ENCODE results near the gene ZNG1A. TPM values are rescaled to one million over a fixed set of nuclear protein-coding genes. Genes with fewer than 3 reads are reported as not detected.
"Not testable (repeated sequence)": the region's sequence is repeated elsewhere in the genome, so short reads cannot be mapped to it uniquely, and the experiment has no call there.

ZNG1A gene
- total RNA-seq, 1 experiment from 2014 or later, result 31.1 TPM

- DNase-seq; H3K4me3 Mint-ChIP-seq; H4K5ac ChIP-seq (ENCODE audit: insufficient read length, low read depth, low read length); H4K91ac ChIP-seq (ENCODE audit: insufficient read length, low read depth, low read length); H3K4me1 ChIP-seq (ENCODE audit: insufficient read depth, low read length); H3K14ac ChIP-seq (ENCODE audit: insufficient read depth, low read length); H3K18ac ChIP-seq (ENCODE audit: insufficient read length, low read depth, low read length); H2BK12ac ChIP-seq (ENCODE audit: insufficient read length, low read depth, low read length); H2AFZ ChIP-seq (ENCODE audit: low read length); H3K9ac ChIP-seq (ENCODE audit: extremely low read depth, insufficient read length, low read length); H3K79me2 ChIP-seq (ENCODE audit: insufficient read depth, low read length); H3K9me3 ChIP-seq (ENCODE audit: control insufficient read depth, low read depth, low read length); H2BK5ac ChIP-seq (ENCODE audit: insufficient read length, low read length); H3T11ph ChIP-seq (ENCODE audit: low read length); H3K27me3 ChIP-seq (ENCODE audit: insufficient read depth, low read length); H3K23me2 ChIP-seq (ENCODE audit: insufficient read length, low read depth, low read length, poor library complexity, severe bottlenecking); H3K23ac ChIP-seq (ENCODE audit: insufficient read length, low read depth, low read length); H3K27ac ChIP-seq (ENCODE audit: insufficient read length, low read depth, low read length); H3K56ac ChIP-seq (ENCODE audit: insufficient read length, low read depth, low read length); H2AK5ac ChIP-seq (ENCODE audit: insufficient read length, low read length); H3K79me1 ChIP-seq (ENCODE audit: insufficient read depth, low read depth, low read length, poor library complexity, severe bottlenecking); H2BK15ac ChIP-seq (ENCODE audit: low read depth, low read length); H3K27ac Mint-ChIP-seq; H3K4ac ChIP-seq (ENCODE audit: low read depth, low read length); H3K9me3 Mint-ChIP-seq; H2BK120ac ChIP-seq (ENCODE audit: low read depth, low read length, poor library complexity, severe bottlenecking); H4K20me1 ChIP-seq (ENCODE audit: control insufficient read depth, insufficient read depth, insufficient read length); H3K36me3 Mint-ChIP-seq (ENCODE audit: insufficient read depth in 1 of 3, low read depth in 3 of 3); H3K4me1 Mint-ChIP-seq; H3K4me2 ChIP-seq (ENCODE audit: insufficient read depth, insufficient read length, low read length); H4K8ac ChIP-seq (replicated peaks; ENCODE audit: insufficient read length, low read depth, low read length); H2BK20ac ChIP-seq (ENCODE audit: low read depth, low read length, poor library complexity, severe bottlenecking): not testable (repeated sequence)
- WGBS (ENCODE audit: extremely low coverage, insufficient read length, low lambda C conversion rate), result no CpG with 5 or more reads among the region's 3 CpGs
- H3K27me3 Mint-ChIP-seq (ENCODE audit: low read depth), result peaks cover 43% of the 10 kb centered on the region
Observed at GRCh38 chr9:76389-76788, 102.5 kb downstream of the ZNG1A start.

GRCh38 chr9:73900-74525, 104.8 kb downstream of the ZNG1A start:
- H2BK5ac ChIP-seq (ENCODE audit: insufficient read length, low read length); H3K23ac ChIP-seq (ENCODE audit: insufficient read length, low read depth, low read length); H3K27me3 ChIP-seq (ENCODE audit: insufficient read depth, low read length); H3K4ac ChIP-seq (ENCODE audit: low read depth, low read length); H3K23me2 ChIP-seq (ENCODE audit: insufficient read length, low read depth, low read length, poor library complexity, severe bottlenecking); H3K4me1 ChIP-seq (ENCODE audit: insufficient read depth, low read length); H3K56ac ChIP-seq (ENCODE audit: insufficient read length, low read depth, low read length); H3K9ac ChIP-seq (ENCODE audit: extremely low read depth, insufficient read length, low read length); H3K4me1 Mint-ChIP-seq; H2BK15ac ChIP-seq (ENCODE audit: low read depth, low read length); H3K79me2 ChIP-seq (ENCODE audit: insufficient read depth, low read length); H3T11ph ChIP-seq (ENCODE audit: low read length); H4K20me1 ChIP-seq (ENCODE audit: control insufficient read depth, insufficient read depth, insufficient read length); DNase-seq; H4K5ac ChIP-seq (ENCODE audit: insufficient read length, low read depth, low read length); H3K14ac ChIP-seq (ENCODE audit: insufficient read depth, low read length); H3K36me3 Mint-ChIP-seq (ENCODE audit: insufficient read depth in 1 of 3, low read depth in 3 of 3); H2AFZ ChIP-seq (ENCODE audit: low read length); H4K8ac ChIP-seq (replicated peaks; ENCODE audit: insufficient read length, low read depth, low read length); H2BK12ac ChIP-seq (ENCODE audit: insufficient read length, low read depth, low read length); H3K79me1 ChIP-seq (ENCODE audit: insufficient read depth, low read depth, low read length, poor library complexity, severe bottlenecking); H3K9me3 Mint-ChIP-seq; H3K9me3 ChIP-seq (ENCODE audit: control insufficient read depth, low read depth, low read length); H2BK20ac ChIP-seq (ENCODE audit: low read depth, low read length, poor library complexity, severe bottlenecking); H2AK5ac ChIP-seq (ENCODE audit: insufficient read length, low read length); H4K91ac ChIP-seq (ENCODE audit: insufficient read length, low read depth, low read length); H3K27ac ChIP-seq (ENCODE audit: insufficient read length, low read depth, low read length); H2BK120ac ChIP-seq (ENCODE audit: low read depth, low read length, poor library complexity, severe bottlenecking); H3K18ac ChIP-seq (ENCODE audit: insufficient read length, low read depth, low read length); H3K27ac Mint-ChIP-seq: not testable (repeated sequence)
- Mint-ChIP-seq H3K4me3 (peak overlapping the region; percentile 62 to 81), H3K27me3 (ENCODE audit: low read depth) (peaks cover 43% of the 10 kb centered on the region)
- H3K4me2 ChIP-seq (ENCODE audit: insufficient read depth, insufficient read length, low read length), result peak overlapping the region; percentile 46
- no CpG with 5 or more reads among the region's 18 CpGs for WGBS (ENCODE audit: extremely low coverage, insufficient read length, low lambda C conversion rate)
